Measurements from ENCODE around the gene C12orf60. TPM values are rescaled to one million over a fixed set of nuclear protein-coding genes. Genes with fewer than 3 reads are reported as not detected.
A peak's percentile ranks its signal among the peaks of the same experiment; 100 is the strongest.

Gene C12orf60
- polyA plus RNA-seq, 3 donors = 0.11 to 0.46 TPM; not detected in 1

DNA sequence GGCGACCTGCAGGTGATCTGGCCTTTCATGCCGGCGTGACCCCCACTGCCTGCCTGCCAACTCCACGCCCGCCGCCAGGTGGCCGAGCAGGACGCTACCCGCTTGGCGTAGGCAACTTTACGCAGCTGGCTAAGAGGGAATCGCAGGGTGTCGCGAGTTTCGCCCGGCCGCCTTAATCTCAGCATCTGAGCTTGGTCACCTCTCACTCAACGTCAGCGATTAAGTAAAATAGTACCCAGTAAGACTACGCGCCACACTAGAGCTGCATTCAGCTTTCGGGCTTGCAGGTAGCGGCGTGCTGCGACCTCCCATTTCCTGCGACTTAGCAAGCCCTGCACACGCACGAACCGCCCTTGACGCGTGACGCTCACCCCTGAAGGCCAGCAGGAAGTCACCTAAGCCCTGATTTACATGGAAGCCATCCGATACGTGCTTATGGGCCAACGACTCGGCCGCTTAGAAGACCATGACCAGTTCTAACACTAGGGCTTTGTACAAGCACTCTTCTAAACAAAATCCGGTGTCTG lies 33.4 kb upstream of the C12orf60 start:
- peaks cover 44% of the 10 kb centered on the region for H3K4me1 Mint-ChIP-seq
- H3K4me3 ChIP-seq (replicated peaks in 1 of 3; ENCODE audit: low read depth in 2 of 3, low read length in 3 of 3) = peak overlapping the region; percentile 87 to 96 (median 90)
- H2AFZ ChIP-seq (ENCODE audit: insufficient read depth, low read depth, low read length, poor library complexity, severe bottlenecking) = peak overlapping the region; percentile 93
- peaks cover 0 to 10% (median 0%) of the 10 kb centered on the region in 7 donors for H3K9me3 Mint-ChIP-seq
- intact Hi-C loops (cut with micrococcal nuclease) = loop anchor here in 1 of 2 donors (5.0 kb wide), 1 partner anchor 37 kb away; no protein-coding TSS in a partner anchor
- peak overlapping the region; percentile 87 for H3K9ac ChIP-seq (ENCODE audit: insufficient read depth, low read length, poor library complexity, severe bottlenecking)
- peaks cover 3 to 10% of the 10 kb centered on the region in 2 donors for H3K36me3 Mint-ChIP-seq
- H3K4me1 ChIP-seq (ENCODE audit: control insufficient read depth in 1 of 2, insufficient read depth in 2 of 2, low read length in 2 of 2) = peaks cover 30 to 39% of the 10 kb centered on the region in 2 donors
- peak overlapping the region; percentile 96 to 98 for H3K4me3 Mint-ChIP-seq
- H3K36me3 ChIP-seq (replicated peaks in 1 of 2; ENCODE audit: control insufficient read depth in 1 of 2, insufficient read depth in 2 of 2, low read length in 2 of 2) = no peaks in the 10 kb centered on the region
- H3K9me3 ChIP-seq (replicated peaks in 1 of 2; ENCODE audit: control insufficient read depth in 1 of 2, insufficient read depth in 1 of 2, low read length in 2 of 2) = peaks cover 0 to 6% of the 10 kb centered on the region in 2 donors
- 0% methylated on average over 38 of the region's 38 CpGs for WGBS (ENCODE audit: insufficient coverage)
- peak overlapping the region; percentile 98 to 99 (median 98) for H3K27ac Mint-ChIP-seq
- TF ChIP-seq, protein P1, sequence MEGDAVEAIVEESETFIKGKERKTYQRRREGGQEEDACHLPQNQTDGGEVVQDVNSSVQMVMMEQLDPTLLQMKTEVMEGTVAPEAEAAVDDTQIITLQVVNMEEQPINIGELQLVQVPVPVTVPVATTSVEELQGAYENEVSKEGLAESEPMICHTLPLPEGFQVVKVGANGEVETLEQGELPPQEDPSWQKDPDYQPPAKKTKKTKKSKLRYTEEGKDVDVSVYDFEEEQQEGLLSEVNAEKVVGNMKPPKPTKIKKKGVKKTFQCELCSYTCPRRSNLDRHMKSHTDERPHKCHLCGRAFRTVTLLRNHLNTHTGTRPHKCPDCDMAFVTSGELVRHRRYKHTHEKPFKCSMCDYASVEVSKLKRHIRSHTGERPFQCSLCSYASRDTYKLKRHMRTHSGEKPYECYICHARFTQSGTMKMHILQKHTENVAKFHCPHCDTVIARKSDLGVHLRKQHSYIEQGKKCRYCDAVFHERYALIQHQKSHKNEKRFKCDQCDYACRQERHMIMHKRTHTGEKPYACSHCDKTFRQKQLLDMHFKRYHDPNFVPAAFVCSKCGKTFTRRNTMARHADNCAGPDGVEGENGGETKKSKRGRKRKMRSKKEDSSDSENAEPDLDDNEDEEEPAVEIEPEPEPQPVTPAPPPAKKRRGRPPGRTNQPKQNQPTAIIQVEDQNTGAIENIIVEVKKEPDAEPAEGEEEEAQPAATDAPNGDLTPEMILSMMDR (IDR thresholded peaks at IDR 0.05) = peak; percentile 92
- peaks cover 9% of the 10 kb centered on the region for H4K20me1 ChIP-seq (ENCODE audit: insufficient read depth, low read length)
- H3K27me3 ChIP-seq (ENCODE audit: control insufficient read depth in 2 of 2, insufficient read depth in 2 of 2, low read length in 2 of 2) = no peaks in the 10 kb centered on the region
- H3K27ac ChIP-seq (ENCODE audit: low read depth in 1 of 2, low read length in 2 of 2) = peak overlapping the region; percentile 96 to 98
- peaks cover 0 to 3% (median 1%) of the 10 kb centered on the region in 3 donors for H3K27me3 Mint-ChIP-seq (ENCODE audit: low read depth in 3 of 3)
- peaks cover 56% of the 10 kb centered on the region for H3K79me2 ChIP-seq (ENCODE audit: insufficient read depth, low read length)
- H3K4me2 ChIP-seq (replicated peaks; ENCODE audit: extremely low read depth, low read length, poor library complexity, severe bottlenecking) = peak overlapping the region; percentile 97
- peak; percentile 72 to 86 (median 77) for DNase-seq

DNA sequence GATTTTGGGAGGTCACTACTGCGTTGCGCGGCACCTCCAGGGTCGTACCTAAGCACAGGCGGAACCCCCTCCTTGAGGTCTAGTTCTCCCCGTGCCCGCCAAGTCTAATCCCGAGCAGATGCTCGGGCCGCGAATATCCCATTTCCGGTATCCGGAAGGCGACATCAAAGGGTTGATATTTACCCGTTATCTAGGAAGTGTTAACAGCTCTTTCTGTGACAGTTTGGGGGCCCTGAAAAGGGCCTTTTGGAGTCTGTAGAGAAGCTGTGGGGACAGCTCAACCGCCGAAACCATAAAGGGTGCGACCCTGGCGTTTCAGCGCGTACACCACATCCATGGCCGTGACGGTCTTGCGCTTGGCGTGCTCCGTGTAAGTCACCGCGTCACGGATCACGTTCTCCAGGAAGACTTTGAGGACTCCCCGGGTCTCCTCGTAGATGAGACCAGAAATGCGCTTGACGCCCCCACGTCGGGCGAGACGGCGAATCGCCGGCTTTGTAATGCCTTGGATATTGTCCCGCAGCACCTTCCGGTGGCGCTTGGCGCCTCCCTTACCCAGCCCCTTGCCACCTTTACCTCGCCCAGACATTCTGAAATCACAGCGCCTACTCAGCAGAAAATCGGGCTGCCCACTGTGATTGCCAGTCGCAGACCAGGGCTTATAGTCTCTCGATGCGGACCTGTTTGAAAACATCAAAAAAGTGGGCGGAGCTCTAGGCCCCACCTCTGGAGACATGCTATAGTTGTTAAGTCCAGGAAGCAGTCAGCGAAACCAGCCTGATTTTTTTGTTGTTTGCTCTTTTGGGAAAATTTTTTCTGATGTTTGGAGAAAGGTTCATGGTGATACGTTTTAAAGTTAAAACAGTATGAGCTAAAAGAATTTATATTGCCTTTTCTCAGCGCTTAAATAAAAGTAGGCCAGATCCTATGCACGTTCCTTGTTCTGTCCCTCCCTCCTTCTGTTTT lies 32.7 kb upstream of the C12orf60 start:
- Histone ChIP-seq H3K4me2 (replicated peaks; ENCODE audit: extremely low read depth, low read length, poor library complexity, severe bottlenecking) (peak overlapping the region; percentile 97), H2AFZ (ENCODE audit: insufficient read depth, low read depth, low read length, poor library complexity, severe bottlenecking) (peak overlapping the region; percentile 93), H3K9ac (ENCODE audit: insufficient read depth, low read length, poor library complexity, severe bottlenecking) (peak overlapping the region; percentile 87), H3K4me1 (ENCODE audit: control insufficient read depth in 1 of 2, insufficient read depth in 2 of 2, low read length in 2 of 2) (peaks cover 34 to 46% of the 10 kb centered on the region in 2 donors), H3K4me3 (replicated peaks in 1 of 3; ENCODE audit: low read depth in 2 of 3, low read length in 3 of 3) (peak overlapping the region; percentile 87 to 96 (median 90)), H3K27me3 (ENCODE audit: control insufficient read depth in 2 of 2, insufficient read depth in 2 of 2, low read length in 2 of 2) (no peaks in the 10 kb centered on the region), H3K36me3 (replicated peaks in 1 of 2; ENCODE audit: control insufficient read depth in 1 of 2, insufficient read depth in 2 of 2, low read length in 2 of 2) (no peaks in the 10 kb centered on the region), H3K79me2 (ENCODE audit: insufficient read depth, low read length) (peaks cover 59% of the 10 kb centered on the region), H3K27ac (ENCODE audit: low read depth in 1 of 2, low read length in 2 of 2) (peak overlapping the region; percentile 96 to 98), H3K9me3 (replicated peaks in 1 of 2; ENCODE audit: control insufficient read depth in 1 of 2, insufficient read depth in 1 of 2, low read length in 2 of 2) (peaks cover 0 to 6% of the 10 kb centered on the region in 2 donors), H4K20me1 (ENCODE audit: insufficient read depth, low read length) (peaks cover 5% of the 10 kb centered on the region)
- peaks cover 3 to 7% of the 10 kb centered on the region in 2 donors for H3K36me3 Mint-ChIP-seq
- peaks cover 0 to 3% (median 1%) of the 10 kb centered on the region in 3 donors for H3K27me3 Mint-ChIP-seq (ENCODE audit: low read depth in 3 of 3)
- H3K4me1 Mint-ChIP-seq = peaks cover 51% of the 10 kb centered on the region
- peak overlapping the region; percentile 98 to 99 (median 98) for H3K27ac Mint-ChIP-seq
- H3K9me3 Mint-ChIP-seq = peaks cover 0 to 7% (median 0%) of the 10 kb centered on the region in 7 donors
- intact Hi-C loops (cut with micrococcal nuclease) = no loop called here
- TF ChIP-seq, protein P1 (IDR thresholded peaks at IDR 0.05) = no peak
- H3K4me3 Mint-ChIP-seq = peak overlapping the region; percentile 96 to 98
- DNase-seq = peak; percentile 85 to 91 (median 89)
- under 1% methylated on average over 50 of the region's 56 CpGs for WGBS (ENCODE audit: insufficient coverage)

All from CD14-positive monocyte (primary cell).